ENCODE results near the gene POU4F2.

- TF ChIP-seq, protein P1, sequence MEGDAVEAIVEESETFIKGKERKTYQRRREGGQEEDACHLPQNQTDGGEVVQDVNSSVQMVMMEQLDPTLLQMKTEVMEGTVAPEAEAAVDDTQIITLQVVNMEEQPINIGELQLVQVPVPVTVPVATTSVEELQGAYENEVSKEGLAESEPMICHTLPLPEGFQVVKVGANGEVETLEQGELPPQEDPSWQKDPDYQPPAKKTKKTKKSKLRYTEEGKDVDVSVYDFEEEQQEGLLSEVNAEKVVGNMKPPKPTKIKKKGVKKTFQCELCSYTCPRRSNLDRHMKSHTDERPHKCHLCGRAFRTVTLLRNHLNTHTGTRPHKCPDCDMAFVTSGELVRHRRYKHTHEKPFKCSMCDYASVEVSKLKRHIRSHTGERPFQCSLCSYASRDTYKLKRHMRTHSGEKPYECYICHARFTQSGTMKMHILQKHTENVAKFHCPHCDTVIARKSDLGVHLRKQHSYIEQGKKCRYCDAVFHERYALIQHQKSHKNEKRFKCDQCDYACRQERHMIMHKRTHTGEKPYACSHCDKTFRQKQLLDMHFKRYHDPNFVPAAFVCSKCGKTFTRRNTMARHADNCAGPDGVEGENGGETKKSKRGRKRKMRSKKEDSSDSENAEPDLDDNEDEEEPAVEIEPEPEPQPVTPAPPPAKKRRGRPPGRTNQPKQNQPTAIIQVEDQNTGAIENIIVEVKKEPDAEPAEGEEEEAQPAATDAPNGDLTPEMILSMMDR (IDR thresholded peaks at IDR 0.05): no peak
- no peak for TF ChIP-seq POLR2A (IDR thresholded peaks at IDR 0.05)
These were observed 47.9 kb upstream of the POU4F2 start for GRCh38 chr4:146590801-146591200.
